Fibroblast of skin of right quadriceps (primary cell): Measurements from ENCODE around the gene SAMSN1.
"Not testable (repeated sequence)": the region's sequence is repeated elsewhere in the genome, so short reads cannot be mapped to it uniquely, and the experiment has no call there.

Experiments
- DNase-seq: peaks from one replicate; pipeline ENCODE4 v3.0.0-alpha.2; 2013

SAMSN1 gene

DNA sequence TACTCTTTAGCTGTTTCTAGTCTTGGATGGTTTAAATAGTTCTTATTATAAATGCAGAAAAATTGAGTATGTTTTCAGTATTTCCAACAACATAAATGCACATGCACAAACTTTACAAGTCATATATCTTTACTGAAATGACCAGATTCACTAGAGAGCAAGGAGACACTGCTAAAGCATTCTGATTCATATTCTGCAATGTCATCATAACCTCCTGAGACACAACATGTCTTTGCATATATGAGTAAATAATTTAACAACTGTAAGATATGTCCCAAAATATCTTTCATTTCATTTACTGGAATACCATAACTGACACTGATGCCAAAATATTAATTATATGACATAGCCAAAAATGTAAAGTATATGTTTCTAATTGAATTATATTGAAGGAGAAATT lies 16.8 kb upstream of the SAMSN1 start:
- no peak for DNase-seq

DNA sequence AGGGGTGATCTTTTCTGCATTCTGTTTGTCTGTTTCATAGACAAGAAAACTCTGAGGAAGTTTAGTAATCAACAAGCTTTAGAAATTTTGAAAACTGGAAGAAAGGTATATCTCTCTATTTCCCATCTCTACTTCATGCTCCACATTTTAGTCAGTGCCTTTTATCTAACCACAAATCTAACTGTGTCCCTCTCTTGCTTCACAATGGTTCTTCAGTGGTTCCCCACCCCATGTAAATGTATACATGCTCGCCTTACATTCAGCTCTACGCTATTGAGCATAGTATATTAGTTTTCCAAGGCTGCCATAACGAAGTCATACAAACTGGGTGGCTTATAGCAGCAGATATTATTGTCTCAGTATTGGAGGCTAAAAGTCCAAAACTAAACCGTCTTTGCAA lies 14.4 kb upstream of the SAMSN1 start:
- no peak for DNase-seq

DNA sequence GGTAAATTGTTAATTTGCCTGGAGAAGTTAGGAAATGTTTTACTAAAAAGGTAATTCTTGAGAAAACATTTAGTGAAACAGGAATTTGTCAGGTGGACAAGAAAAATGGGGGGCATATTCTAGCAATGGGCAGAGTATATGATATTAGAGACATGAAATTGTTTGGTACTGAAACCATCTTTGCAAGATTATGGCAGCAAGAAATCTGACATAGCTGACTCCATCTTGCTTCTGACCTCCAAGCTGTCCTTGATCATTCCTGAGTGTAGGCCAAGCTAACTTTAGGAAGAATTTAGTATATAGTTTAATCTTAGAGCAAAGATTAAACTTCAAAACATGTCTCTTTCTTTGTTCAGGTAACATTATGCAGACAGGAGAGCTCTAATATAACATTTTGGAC lies 14.0 kb upstream of the SAMSN1 start:
- DNase-seq, result no peak

DNA sequence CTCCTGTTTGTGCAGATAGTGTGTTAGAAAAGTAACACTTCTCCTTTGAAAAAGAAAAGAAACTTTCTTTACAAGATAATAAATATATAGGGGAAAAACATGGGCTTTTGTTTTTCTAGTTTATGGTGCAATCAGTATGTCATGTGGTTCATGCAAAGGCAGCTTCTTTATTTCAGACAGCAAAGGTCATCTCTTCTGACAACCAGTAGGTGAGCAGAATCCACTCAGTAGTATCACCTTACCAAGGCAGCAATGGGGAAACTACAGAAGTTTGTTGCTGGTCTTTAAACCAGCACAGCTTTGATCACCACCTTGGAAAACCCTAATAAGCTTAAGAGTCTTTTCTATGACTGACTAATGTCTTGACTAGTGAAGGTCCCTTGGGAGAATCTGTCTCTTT lies 13.0 kb upstream of the SAMSN1 start:
- DNase-seq, result no peak

DNA sequence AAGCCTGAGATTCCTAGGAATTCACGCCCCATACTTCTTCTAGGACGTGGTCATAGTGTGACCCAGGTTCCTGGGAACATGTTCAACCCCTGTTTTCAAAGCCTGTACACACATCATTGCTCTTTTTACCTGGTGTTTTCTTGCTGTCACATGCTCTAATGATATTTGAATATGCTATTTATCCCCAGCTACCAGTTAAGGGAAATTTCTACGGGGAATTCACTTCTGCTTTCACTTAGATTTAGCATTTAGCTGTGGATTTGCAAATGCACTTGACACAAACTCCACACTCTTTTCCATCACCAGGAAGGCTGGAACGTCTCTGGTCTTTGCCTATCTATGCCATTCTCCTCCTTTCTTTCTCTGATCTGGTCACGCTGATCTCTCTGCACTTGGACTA lies 11.3 kb upstream of the SAMSN1 start:
- DNase-seq, result no peak

DNA sequence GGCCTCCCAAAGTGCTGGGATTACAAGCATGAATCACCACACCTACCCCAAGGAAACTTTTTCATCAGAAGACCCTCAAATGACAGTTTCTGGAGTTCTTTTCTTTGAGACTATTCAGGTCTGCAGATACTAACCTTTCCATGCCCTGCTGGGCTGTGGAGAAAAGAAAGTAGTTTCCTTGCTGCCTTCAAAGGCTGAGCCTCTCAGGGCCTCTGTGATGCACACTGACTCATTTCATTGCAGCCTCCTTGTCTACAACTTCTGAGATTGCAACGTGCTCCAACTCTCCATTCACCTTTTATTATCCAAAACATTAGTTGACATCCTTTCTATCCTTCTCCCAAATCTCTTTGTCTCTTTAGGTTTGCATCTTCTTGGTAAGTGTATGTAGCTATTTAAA lies 8.8 kb upstream of the SAMSN1 start:
- DNase-seq, result no peak

DNA sequence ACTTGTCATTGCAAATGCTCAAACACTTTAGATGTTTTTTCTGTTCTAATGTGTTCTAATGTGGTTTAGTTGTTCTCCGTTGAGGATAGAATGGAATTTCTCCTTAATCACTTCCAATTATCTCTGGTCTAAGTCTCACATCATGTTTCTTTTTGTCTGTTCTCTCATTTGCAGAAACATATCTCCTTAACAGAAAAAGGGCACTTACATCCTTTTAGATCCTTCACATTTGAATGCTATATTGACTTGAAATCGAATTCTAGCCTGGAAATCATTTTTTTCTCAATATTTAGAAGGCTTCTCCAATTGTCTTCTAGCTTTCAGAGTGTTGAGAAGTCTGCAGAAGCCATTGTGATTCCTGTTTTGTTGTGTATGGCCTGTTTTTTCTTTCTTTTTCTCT lies 7.3 kb upstream of the SAMSN1 start:
- no peak for DNase-seq

DNA sequence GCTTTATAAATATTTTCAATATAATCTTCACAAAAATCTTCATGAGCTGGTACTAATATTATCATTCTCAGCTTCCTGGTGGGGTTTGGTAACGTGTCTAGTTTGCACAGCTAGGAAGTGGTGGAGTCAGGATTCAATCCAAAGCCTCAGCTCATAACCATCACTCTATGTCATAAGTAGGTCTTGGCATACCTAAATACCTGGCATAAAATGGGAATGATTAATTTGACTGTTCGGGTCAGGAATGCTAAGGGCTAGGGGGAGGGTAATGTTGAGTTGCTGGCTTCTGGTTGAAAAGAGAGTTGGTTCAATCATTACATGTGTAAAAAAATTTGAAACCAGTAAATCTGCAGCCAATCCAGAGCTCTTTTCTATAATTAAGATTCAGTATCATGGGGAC lies 5.6 kb upstream of the SAMSN1 start:
- DNase-seq, result no peak

DNA sequence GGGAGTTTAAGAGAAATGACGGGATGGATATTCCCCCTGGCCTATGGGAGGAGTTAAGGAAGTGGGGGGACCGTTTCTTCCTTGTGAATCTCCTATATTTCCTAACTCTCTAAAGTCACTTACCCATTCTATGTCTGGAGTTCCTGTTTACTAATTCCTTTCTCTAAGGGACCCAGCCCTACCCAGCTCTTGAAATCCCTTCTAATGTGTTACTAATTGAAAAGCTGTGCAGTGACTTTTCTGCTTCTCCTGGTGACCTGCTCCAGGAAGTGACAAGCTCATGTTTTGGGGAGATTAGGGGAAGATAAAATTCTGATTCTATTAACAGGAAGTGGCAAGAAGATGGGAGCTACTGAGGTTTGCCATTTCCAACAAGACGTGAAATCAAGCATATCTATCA lies 4.0 kb upstream of the SAMSN1 start:
- DNase-seq, result no peak

DNA sequence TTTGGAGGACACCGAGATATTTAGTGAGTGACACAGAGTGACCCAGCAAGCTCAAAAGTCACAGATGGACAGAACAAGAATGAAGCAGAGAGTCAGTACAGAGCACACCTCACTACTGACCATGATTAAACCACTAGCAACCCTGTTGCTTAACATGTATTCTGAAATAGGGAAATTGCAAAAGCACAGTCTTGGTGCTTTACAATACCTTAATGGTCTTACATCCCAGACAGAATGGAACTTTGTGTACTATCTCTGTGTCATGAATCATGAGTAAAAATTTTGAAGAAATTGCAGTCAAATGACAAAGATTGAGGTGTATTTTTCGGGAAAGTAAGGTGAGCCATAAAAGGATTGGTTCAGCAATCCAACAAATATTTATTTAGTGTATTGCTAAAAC lies 2.7 kb upstream of the SAMSN1 start:
- DNase-seq, result no peak

DNA sequence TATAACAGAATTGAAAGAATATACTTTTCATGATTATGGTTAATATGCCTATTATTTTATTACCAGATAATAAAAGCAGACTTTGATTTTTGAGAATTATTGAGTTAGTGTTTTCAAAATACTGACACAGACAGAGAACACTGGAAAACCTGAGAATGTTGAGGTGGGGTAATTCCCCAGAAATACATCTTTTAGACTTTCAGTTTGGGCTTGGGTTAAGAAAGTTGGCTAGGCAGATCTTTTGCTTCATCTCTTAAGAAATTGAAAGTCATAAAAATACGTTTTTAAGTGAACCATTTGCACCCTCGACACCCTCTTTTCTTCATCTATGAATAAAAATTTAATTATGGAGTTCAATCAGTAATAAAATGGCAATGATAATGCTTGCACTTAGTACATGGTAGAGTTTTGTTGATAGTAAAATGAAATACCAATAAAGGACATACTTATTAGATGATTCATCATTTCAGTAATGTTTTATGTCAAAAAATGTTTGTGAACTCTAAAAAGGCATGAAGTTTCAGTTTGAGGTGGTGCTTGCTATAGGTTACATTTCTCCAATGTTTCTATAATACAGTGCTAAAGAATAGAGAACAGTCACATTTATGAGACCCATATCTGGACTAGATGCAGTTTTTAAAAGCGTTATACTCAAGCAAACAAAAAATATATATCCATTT lies 1.9 kb upstream of the SAMSN1 start:
- DNase-seq, result no peak

DNA sequence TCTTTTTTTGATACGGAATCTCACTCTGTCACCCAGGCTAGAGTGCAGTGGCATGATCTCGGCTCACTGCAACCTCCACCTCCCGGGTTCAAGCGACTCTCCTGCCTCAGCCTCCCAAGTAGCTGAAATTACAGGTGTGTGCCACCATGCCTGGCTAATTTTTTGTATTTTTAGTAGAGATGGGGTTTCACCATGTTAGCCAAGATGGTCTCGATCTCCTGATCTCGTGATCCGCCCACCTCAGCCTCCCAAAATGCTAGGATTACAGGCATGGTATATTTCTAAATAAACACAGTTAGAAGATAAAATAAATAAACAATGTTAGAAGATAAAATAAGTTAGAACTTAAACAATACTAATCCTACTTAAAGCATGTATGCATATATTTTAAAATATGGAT lies 604 bp upstream of the SAMSN1 start:
- not testable (repeated sequence) for DNase-seq

DNA sequence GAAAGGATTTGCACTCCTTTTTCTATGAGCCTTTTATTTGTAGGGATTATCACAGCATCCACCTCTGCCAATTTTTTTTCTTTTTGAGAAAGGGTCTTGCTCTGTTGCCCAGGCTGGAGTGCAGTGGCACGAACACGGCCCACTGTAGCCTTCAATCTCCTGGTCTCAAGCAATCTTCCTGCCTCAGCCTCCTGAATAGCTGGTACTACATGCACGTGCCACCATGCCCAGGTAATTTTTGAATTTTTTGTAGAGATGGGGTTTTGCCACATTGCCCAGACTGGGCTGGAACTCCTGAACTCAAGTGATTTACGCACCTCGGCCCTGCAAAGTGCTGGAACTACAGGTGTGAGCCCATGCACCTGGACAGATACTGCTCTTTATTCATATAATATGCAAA lies 2.1 kb downstream of the SAMSN1 start:
- DNase-seq, result no peak

DNA sequence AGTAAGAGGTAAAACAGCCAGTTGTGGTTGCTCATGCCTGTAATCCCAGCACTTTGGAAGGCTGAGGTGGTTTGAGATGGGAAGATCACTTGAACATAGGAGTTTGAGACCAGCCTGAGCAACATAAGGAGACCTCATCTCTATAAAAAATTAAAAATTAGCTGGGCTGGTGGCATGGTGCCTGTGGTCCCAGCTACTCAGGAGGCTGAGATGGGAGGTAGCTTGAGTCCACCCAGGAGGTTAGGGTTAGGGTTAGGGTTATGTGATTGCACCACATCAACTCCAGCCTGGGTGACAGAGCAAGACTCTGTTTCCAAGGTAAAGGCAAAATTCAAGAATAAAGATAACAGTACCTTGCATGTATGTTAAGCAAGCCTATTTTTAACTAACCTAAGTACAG lies 3.5 kb downstream of the SAMSN1 start:
- no peak for DNase-seq

DNA sequence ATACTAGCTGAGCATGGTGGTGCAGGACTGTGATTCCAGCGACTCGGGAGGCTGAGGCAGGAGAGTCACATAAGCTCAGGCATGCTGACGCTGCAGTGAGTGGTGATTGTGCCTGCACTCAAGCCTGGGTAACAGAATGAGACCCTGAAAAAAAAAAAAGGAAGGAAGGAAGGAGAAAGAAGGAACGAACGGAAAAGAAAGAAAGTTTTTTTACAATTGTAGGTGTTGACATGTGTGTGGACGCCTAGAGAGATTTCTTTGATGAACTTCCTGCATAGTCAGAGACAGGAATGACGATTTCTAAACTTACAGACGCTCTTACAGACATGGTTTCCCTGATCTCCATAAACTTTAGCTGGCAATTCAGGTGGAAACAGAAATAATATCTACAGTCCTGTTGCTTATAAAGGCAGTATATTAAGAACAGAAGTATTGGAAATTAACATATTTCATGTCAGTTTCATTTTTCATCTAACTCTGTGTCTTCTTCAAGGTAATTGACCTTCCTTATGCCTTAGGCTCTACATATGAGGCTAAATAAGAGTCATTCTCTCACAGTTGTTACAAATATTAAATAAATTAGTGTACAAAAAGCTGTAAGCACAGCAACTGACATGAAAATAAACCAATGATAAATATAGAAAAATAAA lies 4.1 kb downstream of the SAMSN1 start:
- no peak for DNase-seq

DNA sequence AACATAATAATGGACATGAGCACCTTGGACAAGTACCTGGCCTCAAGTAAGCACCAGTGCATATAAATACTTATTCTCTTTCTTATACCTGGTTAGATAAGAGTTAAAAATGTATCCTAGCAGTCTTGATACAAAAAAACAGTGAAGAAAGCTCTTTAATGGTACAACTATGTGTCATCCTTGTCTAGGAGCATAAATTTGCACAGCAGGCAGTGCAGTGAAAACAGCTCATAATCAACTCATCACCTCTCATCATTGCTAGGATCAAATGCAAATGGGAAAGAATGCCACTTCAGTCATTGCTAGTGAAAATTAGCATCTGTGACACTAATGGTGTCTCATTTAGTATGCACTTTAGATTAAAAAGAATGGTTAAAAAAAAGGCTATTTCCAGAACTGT lies 7.6 kb downstream of the SAMSN1 start:
- DNase-seq, result no peak

DNA sequence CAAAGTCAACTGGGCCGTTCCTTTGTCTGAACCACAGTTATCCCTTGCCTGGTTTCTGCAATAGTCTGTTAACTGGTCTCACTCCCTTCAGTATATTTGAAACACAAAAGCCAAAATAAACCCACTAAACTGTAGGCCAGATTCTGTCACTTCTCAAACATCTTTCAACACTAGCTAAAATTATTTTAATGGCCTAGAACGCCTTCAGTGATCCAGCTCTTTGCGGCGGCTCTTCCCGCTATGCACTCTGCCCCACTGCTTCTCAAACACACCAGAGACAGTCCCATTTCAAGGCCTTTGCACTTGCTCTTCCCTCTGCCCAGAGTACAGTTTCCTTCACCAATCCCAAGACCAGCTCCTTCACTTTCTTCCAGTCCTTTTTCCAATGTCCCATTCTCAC lies 9.2 kb downstream of the SAMSN1 start:
- no peak for DNase-seq

DNA sequence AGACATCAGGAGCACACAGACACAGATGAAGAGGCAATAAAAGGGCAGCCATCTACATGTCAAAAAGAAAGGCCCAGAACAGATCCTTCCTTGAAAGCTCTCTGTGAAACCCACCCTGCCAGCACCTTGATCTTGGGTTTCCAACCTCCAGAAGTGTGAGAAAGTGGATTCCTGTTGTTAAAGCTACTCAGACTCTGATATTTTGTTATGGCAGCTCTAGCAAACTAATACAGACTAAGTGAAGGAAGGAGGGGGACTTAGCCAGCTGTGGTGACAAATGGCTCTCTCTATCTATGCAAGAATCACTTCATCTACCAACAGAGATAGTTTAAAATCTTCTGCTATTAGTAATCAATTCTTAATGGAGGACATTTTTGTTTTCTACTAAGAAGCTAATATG lies 10.4 kb downstream of the SAMSN1 start:
- no peak for DNase-seq

DNA sequence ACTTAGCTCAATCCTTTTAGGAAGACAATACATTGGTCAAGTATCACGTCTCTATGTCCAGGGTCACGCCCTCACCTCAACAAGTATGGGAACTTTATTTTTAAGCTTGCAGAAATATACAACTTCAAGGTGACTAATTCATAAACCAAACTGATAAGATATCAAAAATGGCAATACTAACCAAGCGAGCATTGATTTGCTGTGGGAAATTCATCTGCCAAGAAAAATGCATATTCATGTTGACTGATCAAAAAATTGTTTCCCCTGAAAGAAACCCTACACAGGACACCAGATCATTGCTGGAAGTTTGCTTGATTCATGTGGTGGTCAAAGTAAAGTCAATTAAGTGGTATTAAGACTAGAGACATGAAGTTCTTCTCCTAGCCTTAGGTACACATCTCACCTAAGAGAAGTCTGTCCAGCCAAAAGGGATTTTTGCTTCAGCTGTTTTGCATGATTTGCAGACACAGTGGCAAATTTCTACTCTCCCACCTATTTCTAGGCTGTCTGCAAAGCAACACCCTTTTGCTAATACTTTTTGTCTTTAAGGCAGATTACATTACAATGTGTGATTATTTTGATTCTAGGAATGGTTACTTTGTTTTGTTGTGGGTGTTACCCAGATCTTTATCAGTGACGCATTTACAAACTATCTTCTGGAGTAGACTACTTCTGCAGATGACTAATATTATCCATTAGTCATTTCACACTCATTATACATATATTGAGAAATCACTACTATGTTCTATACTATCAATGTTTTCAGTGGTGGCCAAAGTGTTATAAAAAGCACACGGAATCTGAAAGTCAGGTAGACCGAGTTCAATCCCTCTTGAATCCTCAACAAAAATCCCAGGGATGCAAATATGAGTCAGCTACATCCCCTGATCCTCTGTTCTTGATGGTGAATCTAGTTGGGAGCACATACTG lies 12.4 kb downstream of the SAMSN1 start:
- peak; percentile 4 for DNase-seq

DNA sequence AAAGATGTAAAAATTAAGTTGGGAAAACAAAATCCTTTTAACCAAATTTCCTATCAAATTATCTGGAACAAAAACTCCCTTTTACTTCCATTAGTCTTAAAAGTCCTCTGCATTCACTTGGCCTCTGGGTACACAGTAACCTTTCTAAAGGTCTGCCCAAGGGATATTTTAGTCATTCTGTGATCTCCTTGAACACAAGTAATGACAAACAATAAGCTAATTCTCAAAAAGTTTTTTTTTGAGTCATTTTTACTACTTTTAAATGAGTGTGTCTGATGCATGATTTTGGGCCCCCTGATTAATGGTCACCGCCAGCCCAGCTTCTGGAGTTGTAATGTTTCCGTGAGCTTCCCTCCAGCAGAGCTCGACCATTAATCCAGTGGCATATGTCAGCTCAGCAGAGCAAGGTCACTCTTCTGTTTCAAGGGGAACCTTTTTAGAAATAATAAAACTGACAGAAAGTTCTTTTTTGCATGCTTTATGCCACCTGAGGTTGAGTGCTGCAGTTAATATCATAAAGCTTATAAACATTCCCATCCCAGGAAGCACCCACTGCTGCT lies 14.3 kb downstream of the SAMSN1 start:
- no peak for DNase-seq

DNA sequence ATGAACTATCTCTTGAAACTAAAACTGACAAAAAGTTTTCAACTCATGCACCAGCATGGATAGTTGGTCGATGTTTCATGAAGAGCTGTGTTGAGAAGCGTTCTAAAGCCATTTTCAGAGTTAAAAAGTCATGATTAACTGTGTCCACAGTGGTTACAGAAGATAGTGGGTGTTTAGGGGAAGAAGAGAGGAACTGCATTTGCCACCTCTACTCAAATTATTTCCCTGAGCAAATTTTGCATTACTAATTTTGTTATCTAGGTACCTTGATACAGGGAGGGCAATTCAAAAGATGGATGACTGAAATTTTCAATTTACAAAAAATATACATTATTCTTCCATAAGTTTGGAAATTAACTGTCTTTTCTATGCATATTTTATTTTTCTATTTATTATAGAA lies 15.5 kb downstream of the SAMSN1 start:
- DNase-seq, result no peak

DNA sequence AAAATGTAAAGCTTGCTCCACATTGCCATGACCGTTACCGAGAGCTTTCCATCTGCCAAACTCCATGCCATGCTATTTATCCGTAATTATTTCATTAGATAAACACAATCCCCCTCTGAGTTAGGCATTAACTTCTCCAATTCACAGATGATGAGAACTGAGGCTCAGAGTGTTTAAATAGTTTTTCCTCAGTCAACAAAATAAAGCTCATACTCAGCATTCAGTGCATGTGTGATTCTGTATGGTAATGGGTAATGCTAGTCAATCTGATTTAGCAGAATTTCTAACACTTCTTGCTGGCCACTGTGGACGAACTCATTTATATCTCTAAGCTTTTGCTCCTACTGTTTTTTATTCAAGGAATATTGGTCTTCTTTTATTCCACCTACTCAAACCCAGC lies 17.3 kb downstream of the SAMSN1 start:
- no peak for DNase-seq
